WTC11 (cell line): ENCODE results near the gene IQCE. TPM values are rescaled to one million over a fixed set of nuclear protein-coding genes. Genes with fewer than 3 reads are reported as not detected.
A peak's percentile ranks its signal among the peaks of the same experiment; 100 is the strongest.

Source experiments
- ATAC-seq: fragments of 200-7000 bp; cut with Tn5 transposase; 2 replicates; pipeline ENCODE4 v1.10.0; 2021; ENCODE audit warnings: mild to moderate bottlenecking, moderate library complexity
- CTCF ChIA-PET: fragments of 300-600 bp; sonication (Branson Sonifier 250); formaldehyde crosslinking; loops from one replicate; lab custom pipeline; 2021; ENCODE audit warnings: antibody characterized with exemption; lab: Charles Lee
- POLR2A ChIA-PET: fragments of 350-600 bp; sonication (Branson Sonifier 250); formaldehyde crosslinking; loops from one replicate; lab custom pipeline; 2021; ENCODE audit warnings: antibody characterized with exemption; lab: Charles Lee
- DNase-seq: peaks from one replicate; pipeline ENCODE4 v3.0.0; 2021; ENCODE audit warnings: low spot score
- H3K27ac Mint-ChIP-seq: 2 replicates; pipeline ENCODE4 v1.8.0; 2021; ENCODE audit warnings: mixed read lengths
- H3K27me3 Mint-ChIP-seq: 2 replicates; pipeline ENCODE4 v1.8.0; 2021; ENCODE audit warnings: low read depth, mild to moderate bottlenecking, moderate library complexity, mixed read lengths
- H3K36me3 Mint-ChIP-seq: 2 replicates; pipeline ENCODE4 v1.8.0; 2021; ENCODE audit warnings: mixed read lengths
- H3K4me1 Mint-ChIP-seq: 2 replicates; pipeline ENCODE4 v1.8.0; 2022; ENCODE audit warnings: mixed read lengths
- H3K4me3 Mint-ChIP-seq: 2 replicates; pipeline ENCODE4 v1.8.0; 2021; ENCODE audit warnings: mild to moderate bottlenecking, moderate library complexity, mixed read lengths
- H3K9me3 Mint-ChIP-seq: 2 replicates; pipeline ENCODE4 v1.8.0; 2021; ENCODE audit warnings: mixed read lengths
- AFF4 ChIP-seq: sonication (generic); formaldehyde crosslinking; IDR thresholded peaks from 2 replicates; pipeline ENCODE4 v1.8.1; 2023; ENCODE audit warnings: mild to moderate bottlenecking, missing genetic modification reagents, borderline replicate concordance
- E2F4 ChIP-seq: sonication (generic); formaldehyde crosslinking; IDR thresholded peaks from 2 replicates; pipeline ENCODE4 v1.8.1; 2022; ENCODE audit warnings: low read depth, mild to moderate bottlenecking, moderate library complexity, missing genetic modification reagents, borderline replicate concordance
- ERG ChIP-seq: fragments of 250-450 bp; sonication (Bioruptor Pico); IDR thresholded peaks from 2 replicates; pipeline ENCODE4 v1.8.0; 2021; ENCODE audit warnings: mild to moderate bottlenecking
- ESRRA ChIP-seq: sonication (generic); formaldehyde crosslinking; IDR thresholded peaks from 2 replicates; pipeline ENCODE4 v1.8.1; 2022; ENCODE audit warnings: mild to moderate bottlenecking, missing genetic modification reagents, borderline replicate concordance
- FOXK1 ChIP-seq: sonication (generic); formaldehyde crosslinking; IDR thresholded peaks from 2 replicates; pipeline ENCODE4 v1.8.0; 2022; ENCODE audit warnings: mild to moderate bottlenecking, moderate library complexity, missing genetic modification reagents
- IRF2 ChIP-seq: sonication (generic); formaldehyde crosslinking; IDR thresholded peaks from 2 replicates; pipeline ENCODE4 v1.8.0; 2022; ENCODE audit warnings: low read depth, missing genetic modification reagents, borderline replicate concordance
- JAZF1 ChIP-seq: fragments of 250-450 bp; sonication (Bioruptor Pico); IDR thresholded peaks from 2 replicates; pipeline ENCODE4 v1.9.0; 2021; ENCODE audit warnings: moderate library complexity, mild to moderate bottlenecking, inconsistent platforms
- MAX ChIP-seq: sonication (generic); formaldehyde crosslinking; IDR thresholded peaks from 2 replicates; pipeline ENCODE4 v1.8.0; 2022; ENCODE audit warnings: mild to moderate bottlenecking, missing genetic modification reagents
- SMAD4 ChIP-seq: sonication (generic); formaldehyde crosslinking; IDR thresholded peaks from 2 replicates; pipeline ENCODE4 v1.8.0; 2022; ENCODE audit warnings: mild to moderate bottlenecking, missing genetic modification reagents
- USF1 ChIP-seq: sonication (generic); formaldehyde crosslinking; IDR thresholded peaks from 2 replicates; pipeline ENCODE4 v1.8.0; 2022; ENCODE audit warnings: mild to moderate bottlenecking, missing genetic modification reagents
- USF2 ChIP-seq: sonication (generic); formaldehyde crosslinking; IDR thresholded peaks from 2 replicates; pipeline ENCODE4 v1.8.1; 2023; ENCODE audit warnings: mild to moderate bottlenecking, missing genetic modification reagents, moderate library complexity
- ZBTB43 ChIP-seq: sonication (generic); formaldehyde crosslinking; IDR thresholded peaks from 2 replicates; pipeline ENCODE4 v1.8.1; 2023; ENCODE audit warnings: mild to moderate bottlenecking, missing genetic modification reagents
- ZNF396 ChIP-seq: fragments of 250-450 bp; sonication (Bioruptor Pico); IDR thresholded peaks from 2 replicates; pipeline ENCODE4 v1.8.0; 2021; ENCODE audit warnings: mild to moderate bottlenecking, moderate library complexity, borderline replicate concordance
- ZNF532 ChIP-seq: fragments of 250-450 bp; sonication (Bioruptor Pico); IDR thresholded peaks from 2 replicates; pipeline ENCODE4 v1.9.0; 2021; ENCODE audit warnings: mild to moderate bottlenecking, borderline replicate concordance
- ZNF671 ChIP-seq: fragments of 250-450 bp; sonication (Bioruptor Pico); IDR thresholded peaks from 2 replicates; pipeline ENCODE4 v1.8.0; 2021; ENCODE audit warnings: mild to moderate bottlenecking
- total RNA-seq: library from RNA; stranded (reverse); gene quantifications from 3 replicates; pipeline ENCODE4 v1.2.3, GENCODE V29; 2021

The IQCE gene
- total RNA-seq, 1 experiment from 2014 or later = 4.4 TPM

GRCh38 chr7:2616387-2617324 is 57.9 kb downstream of the IQCE start (continued):
- no peak for TF ChIP-seq E2F4
- no peak for TF ChIP-seq FOXK1
- no peak for TF ChIP-seq USF1 (CRISPR knock-in tag)
- no peak for TF ChIP-seq ZNF671 (CRISPR knock-in tag)

GRCh38 chr7:2617325-2617905 is 58.6 kb downstream of the IQCE start:
- no peak overlapping the region for H3K4me3 Mint-ChIP-seq
- no peak for TF ChIP-seq AFF4 (CRISPR knock-in tag)
- TF ChIP-seq ZBTB43 (CRISPR knock-in tag) = no peak
- no peak for TF ChIP-seq JAZF1
- no peak; the same call in 1 of the 2 replicates for TF ChIP-seq MAX (CRISPR knock-in tag)
- TF ChIP-seq ESRRA (CRISPR knock-in tag) = no peak
- no peak for TF ChIP-seq SMAD4 (CRISPR knock-in tag)
- TF ChIP-seq ZNF532 = no peak
- no peak for TF ChIP-seq USF2 (CRISPR knock-in tag)
- TF ChIP-seq ZNF396 (CRISPR knock-in tag) = no peak
- no peak for TF ChIP-seq IRF2
- no peak for TF ChIP-seq E2F4
- no peak for TF ChIP-seq ERG (CRISPR knock-in tag)

More at GRCh38 chr7:2617325-2617905, 58.6 kb downstream of the IQCE start:
- Mint-ChIP-seq H3K27ac (peak overlapping the region; percentile 41), H3K36me3 (no peaks in the 10 kb centered on the region), H3K4me1 (peaks cover 42% of the 10 kb centered on the region), H3K27me3 (no peaks in the 10 kb centered on the region; the same call in 1 of the 2 replicates), H3K9me3 (no peaks in the 10 kb centered on the region)
- DNase-seq = no peak
- CTCF ChIA-PET = interaction anchor here (0.9 to 2.0 kb wide), 9 partner anchors 9 to 166 kb away, joined by 3 to 12 read pairs (median 5); partner anchors contain the start of gene TTYH3
- no peak for ATAC-seq
- POLR2A ChIA-PET = interaction anchor here (0.9 to 1.1 kb wide), 2 partner anchors 28 to 143 kb away, joined by 3 read pairs; no protein-coding TSS in a partner anchor
